Measurements from ENCODE around the gene SGCG. TPM values are rescaled to one million over a fixed set of nuclear protein-coding genes. Genes with fewer than 3 reads are reported as not detected.

The SGCG gene
- total and polyA plus RNA-seq, 10 of the 15 experiments (the other 5 are each of a cell fraction or from before 2014, with no cell fraction given), result not detected

DNA sequence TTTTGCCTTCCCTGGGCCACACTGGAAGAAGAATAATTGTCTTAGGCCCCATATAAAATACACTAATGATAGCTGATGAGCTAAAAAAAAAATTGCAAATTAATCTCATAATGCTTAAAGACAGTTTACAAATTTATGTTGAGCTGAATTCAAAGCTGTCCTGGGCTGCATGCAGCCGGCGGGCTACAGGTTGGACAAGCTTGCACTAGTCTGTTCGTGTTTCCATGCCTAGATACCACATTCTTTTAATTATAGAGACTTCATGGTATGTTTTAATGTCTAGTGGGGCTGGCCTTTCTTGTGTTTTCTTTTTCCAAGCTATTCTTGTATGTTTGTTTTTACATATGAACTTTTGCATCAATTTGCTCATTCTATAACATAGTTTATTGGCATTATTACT lies 90.6 kb downstream of the SGCG start (continued):
- TF ChIP-seq, protein P1, sequence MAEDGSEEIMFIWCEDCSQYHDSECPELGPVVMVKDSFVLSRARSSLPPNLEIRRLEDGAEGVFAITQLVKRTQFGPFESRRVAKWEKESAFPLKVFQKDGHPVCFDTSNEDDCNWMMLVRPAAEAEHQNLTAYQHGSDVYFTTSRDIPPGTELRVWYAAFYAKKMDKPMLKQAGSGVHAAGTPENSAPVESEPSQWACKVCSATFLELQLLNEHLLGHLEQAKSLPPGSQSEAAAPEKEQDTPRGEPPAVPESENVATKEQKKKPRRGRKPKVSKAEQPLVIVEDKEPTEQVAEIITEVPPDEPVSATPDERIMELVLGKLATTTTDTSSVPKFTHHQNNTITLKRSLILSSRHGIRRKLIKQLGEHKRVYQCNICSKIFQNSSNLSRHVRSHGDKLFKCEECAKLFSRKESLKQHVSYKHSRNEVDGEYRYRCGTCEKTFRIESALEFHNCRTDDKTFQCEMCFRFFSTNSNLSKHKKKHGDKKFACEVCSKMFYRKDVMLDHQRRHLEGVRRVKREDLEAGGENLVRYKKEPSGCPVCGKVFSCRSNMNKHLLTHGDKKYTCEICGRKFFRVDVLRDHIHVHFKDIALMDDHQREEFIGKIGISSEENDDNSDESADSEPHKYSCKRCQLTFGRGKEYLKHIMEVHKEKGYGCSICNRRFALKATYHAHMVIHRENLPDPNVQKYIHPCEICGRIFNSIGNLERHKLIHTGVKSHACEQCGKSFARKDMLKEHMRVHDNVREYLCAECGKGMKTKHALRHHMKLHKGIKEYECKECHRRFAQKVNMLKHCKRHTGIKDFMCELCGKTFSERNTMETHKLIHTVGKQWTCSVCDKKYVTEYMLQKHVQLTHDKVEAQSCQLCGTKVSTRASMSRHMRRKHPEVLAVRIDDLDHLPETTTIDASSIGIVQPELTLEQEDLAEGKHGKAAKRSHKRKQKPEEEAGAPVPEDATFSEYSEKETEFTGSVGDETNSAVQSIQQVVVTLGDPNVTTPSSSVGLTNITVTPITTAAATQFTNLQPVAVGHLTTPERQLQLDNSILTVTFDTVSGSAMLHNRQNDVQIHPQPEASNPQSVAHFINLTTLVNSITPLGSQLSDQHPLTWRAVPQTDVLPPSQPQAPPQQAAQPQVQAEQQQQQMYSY (CRISPR knock-in tag; IDR thresholded peaks at IDR 0.05), result no peak
- TF ChIP-seq CBX3 (IDR thresholded peaks at IDR 0.05; ENCODE audit: borderline replicate concordance, low read depth) (no peak), TAF1 (IDR thresholded peaks at IDR 0.05; ENCODE audit: borderline replicate concordance, low read depth, low read length) (no peak), MTA2 (IDR thresholded peaks at IDR 0.05; ENCODE audit: low read depth) (no peak), BCL11A (IDR thresholded peaks at IDR 0.05; ENCODE audit: low read depth, low read length) (no peak)
- TF ChIP-seq, protein P2, sequence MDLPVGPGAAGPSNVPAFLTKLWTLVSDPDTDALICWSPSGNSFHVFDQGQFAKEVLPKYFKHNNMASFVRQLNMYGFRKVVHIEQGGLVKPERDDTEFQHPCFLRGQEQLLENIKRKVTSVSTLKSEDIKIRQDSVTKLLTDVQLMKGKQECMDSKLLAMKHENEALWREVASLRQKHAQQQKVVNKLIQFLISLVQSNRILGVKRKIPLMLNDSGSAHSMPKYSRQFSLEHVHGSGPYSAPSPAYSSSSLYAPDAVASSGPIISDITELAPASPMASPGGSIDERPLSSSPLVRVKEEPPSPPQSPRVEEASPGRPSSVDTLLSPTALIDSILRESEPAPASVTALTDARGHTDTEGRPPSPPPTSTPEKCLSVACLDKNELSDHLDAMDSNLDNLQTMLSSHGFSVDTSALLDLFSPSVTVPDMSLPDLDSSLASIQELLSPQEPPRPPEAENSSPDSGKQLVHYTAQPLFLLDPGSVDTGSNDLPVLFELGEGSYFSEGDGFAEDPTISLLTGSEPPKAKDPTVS (IDR thresholded peaks at IDR 0.05; ENCODE audit: low read depth, low read length), result no peak

DNA sequence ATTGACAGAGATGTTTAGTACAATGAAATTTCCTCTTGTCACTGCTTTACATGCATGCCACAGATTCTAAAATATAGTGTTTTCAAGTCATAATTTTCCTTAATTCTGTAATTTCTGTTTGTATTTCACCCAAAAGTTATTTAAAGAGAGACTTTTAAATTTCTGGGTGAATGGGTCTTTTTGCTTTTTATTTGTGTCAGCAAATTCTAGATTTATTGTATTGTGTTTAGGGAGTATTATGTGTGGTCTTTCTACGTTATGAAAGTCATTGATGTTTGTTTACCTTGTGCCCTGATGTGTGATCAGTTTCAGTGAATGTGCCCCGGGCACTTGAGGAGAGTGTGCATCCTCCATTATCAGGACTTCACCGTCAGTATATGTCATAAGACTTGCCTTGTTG lies 92.7 kb downstream of the SGCG start:
- Histone ChIP-seq H3K36me3 (ENCODE audit: control insufficient read depth in 2 of 2, insufficient read depth in 2 of 2, low read length in 1 of 2) (no peaks in the 10 kb centered on the region), H3K9me3 (replicated peaks; ENCODE audit: control insufficient read depth, insufficient read depth, low read length) (no peaks in the 10 kb centered on the region), H3K4me3 (no peak overlapping the region), H3K9ac (ENCODE audit: control insufficient read depth, insufficient read depth, low read length) (no peak overlapping the region), H3K27me3 (replicated peaks in 1 of 2; ENCODE audit: control insufficient read depth in 2 of 2, insufficient read depth in 2 of 2, low read length in 1 of 2) (no peaks in the 10 kb centered on the region), H3K4me2 (ENCODE audit: control insufficient read depth, insufficient read depth) (no peak overlapping the region), H3K79me2 (ENCODE audit: control insufficient read depth, insufficient read depth, low read length) (no peaks in the 10 kb centered on the region), H3K27ac (ENCODE audit: control insufficient read depth, insufficient read depth) (no peak overlapping the region), H3K4me1 (ENCODE audit: control insufficient read depth, insufficient read depth, low read length) (no peaks in the 10 kb centered on the region; the same call in 1 of the 2 replicates), H2AFZ (ENCODE audit: control insufficient read depth, low read depth, low read length) (no peak overlapping the region), H4K20me1 (ENCODE audit: control insufficient read depth, insufficient read depth) (no peaks in the 10 kb centered on the region)
- WGBS (ENCODE audit: insufficient coverage, insufficient replicate concordance, low lambda C conversion rate, missing lambda C conversion rate), result 48% methylated on average over 3 of the region's 3 CpGs
- ChIA-PET CTCF (no interaction called here), POLR2A (interaction anchor here (0.7 kb wide), 1 partner anchor 65 kb away, joined by 3 read pairs; no protein-coding TSS in a partner anchor), SMC1A (ENCODE audit: uncharacterized antibody, unreplicated experiment) (no interaction called here), RAD21 (ENCODE audit: unreplicated experiment) (no interaction called here)
- intact Hi-C loops (cut with micrococcal nuclease; ENCODE audit: unreplicated experiment) (no loop called here), in situ Hi-C loops (cut with MboI) (no loop called here)
- ATAC-seq, result no peak
- FAIRE-seq, result no peak
- BruUV-seq (replicated peaks), result no TSS peak
- no peak for DNase-seq (ENCODE audit: low read depth, low spot score)
- TF ChIP-seq RAD51 (IDR thresholded peaks at IDR 0.05), result no peak
- TF ChIP-seq, protein P3, sequence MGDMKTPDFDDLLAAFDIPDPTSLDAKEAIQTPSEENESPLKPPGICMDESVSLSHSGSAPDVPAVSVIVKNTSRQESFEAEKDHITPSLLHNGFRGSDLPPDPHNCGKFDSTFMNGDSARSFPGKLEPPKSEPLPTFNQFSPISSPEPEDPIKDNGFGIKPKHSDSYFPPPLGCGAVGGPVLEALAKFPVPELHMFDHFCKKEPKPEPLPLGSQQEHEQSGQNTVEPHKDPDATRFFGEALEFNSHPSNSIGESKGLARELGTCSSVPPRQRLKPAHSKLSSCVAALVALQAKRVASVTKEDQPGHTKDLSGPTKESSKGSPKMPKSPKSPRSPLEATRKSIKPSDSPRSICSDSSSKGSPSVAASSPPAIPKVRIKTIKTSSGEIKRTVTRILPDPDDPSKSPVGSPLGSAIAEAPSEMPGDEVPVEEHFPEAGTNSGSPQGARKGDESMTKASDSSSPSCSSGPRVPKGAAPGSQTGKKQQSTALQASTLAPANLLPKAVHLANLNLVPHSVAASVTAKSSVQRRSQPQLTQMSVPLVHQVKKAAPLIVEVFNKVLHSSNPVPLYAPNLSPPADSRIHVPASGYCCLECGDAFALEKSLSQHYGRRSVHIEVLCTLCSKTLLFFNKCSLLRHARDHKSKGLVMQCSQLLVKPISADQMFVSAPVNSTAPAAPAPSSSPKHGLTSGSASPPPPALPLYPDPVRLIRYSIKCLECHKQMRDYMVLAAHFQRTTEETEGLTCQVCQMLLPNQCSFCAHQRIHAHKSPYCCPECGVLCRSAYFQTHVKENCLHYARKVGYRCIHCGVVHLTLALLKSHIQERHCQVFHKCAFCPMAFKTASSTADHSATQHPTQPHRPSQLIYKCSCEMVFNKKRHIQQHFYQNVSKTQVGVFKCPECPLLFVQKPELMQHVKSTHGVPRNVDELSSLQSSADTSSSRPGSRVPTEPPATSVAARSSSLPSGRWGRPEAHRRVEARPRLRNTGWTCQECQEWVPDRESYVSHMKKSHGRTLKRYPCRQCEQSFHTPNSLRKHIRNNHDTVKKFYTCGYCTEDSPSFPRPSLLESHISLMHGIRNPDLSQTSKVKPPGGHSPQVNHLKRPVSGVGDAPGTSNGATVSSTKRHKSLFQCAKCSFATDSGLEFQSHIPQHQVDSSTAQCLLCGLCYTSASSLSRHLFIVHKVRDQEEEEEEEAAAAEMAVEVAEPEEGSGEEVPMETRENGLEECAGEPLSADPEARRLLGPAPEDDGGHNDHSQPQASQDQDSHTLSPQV (IDR thresholded peaks at IDR 0.05), result no peak
- no peak for TF ChIP-seq TCF3 (IDR thresholded peaks at IDR 0.05; ENCODE audit: borderline replicate concordance, insufficient read depth, low read depth, low read length)
- no peak for TF ChIP-seq CHD4 (IDR thresholded peaks at IDR 0.05)
- TF ChIP-seq ZBED1 (IDR thresholded peaks at IDR 0.05; ENCODE audit: borderline replicate concordance), result no peak
- no peak for TF ChIP-seq HDGF (IDR thresholded peaks at IDR 0.05)
- no peak for TF ChIP-seq SMARCA5 (IDR thresholded peaks at IDR 0.05)
- no peak for TF ChIP-seq BCL11A (IDR thresholded peaks at IDR 0.05; ENCODE audit: low read depth, low read length)

Data from GM12878 (cell line).